H4 (cell line): Measurements from ENCODE around the gene POLN. TPM values are rescaled to one million over a fixed set of nuclear protein-coding genes. Genes with fewer than 3 reads are reported as not detected.
"Not testable (repeated sequence)": the region's sequence is repeated elsewhere in the genome, so short reads cannot be mapped to it uniquely, and the experiment has no call there.

ENCODE experiments used
- DNase-seq: peaks from one replicate; pipeline ENCODE4 v3.0.0-alpha.2; 2015; ENCODE audit warnings: low spot score
- total RNA-seq: library from RNA; depleted of rRNA; stranded (reverse); fragments of >200 nt; shearing (Covaris generic); gene quantifications from 2 replicates; pipeline ENCODE4 v1.2.3, GENCODE V29; 2014

The POLN gene
- total RNA-seq, 1 experiment from 2014 or later: 1.8 TPM

GRCh38 chr4:2251795-2252529 is 10.0 kb upstream of the POLN start:
- no peak for DNase-seq

- no peak for DNase-seq
These were observed 9.3 kb upstream of the POLN start for GRCh38 chr4:2251073-2251794.

DNA sequence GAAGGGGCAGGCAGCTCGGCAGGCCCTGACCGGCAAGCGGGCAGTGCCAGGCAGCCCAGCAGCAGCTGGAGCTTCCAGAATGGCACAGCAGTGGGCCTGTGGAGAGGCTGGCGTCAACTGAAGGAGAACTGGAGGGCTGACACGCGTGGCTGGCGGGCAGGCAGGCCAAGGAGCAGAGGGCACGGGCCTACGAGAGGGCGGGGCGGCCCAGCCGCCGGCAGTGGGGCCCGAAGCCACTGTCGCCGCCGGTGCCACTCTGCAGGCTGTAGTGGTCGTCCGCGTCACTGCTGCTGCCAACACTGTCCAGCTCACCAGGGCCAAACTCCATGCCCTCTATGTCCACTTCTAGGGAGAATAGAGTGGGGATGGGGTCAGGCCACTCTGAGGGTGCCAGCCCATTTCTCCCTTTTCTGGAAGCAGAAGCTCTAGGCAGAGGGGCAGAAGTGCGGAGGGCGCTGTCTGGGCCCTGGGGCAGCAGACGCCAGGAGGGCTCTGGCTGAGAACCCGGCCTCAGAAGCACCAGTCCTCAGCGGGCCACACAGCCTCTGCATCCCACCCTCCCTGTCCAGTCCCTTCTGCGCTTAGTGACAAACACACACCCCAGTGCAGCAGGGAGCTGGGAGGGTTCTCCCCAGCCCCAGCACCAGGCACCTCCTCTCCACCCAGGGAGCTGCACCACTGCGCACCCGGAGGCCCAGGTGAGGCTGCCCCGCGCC is 8.6 kb upstream of the POLN start:
- DNase-seq: no peak

GRCh38 chr4:2249526-2250356 is 7.8 kb upstream of the POLN start:
- DNase-seq: no peak

- DNase-seq: peak; percentile 3
These were observed 6.9 kb upstream of the POLN start for GRCh38 chr4:2248821-2249261.

- DNase-seq: no peak
These were observed 6.3 kb upstream of the POLN start for GRCh38 chr4:2248044-2248780.

- DNase-seq: peak; percentile 4
These were observed 5.5 kb upstream of the POLN start for GRCh38 chr4:2247128-2248043.

- DNase-seq: peak; percentile 12
These were observed 4.6 kb upstream of the POLN start for GRCh38 chr4:2246384-2247127.

DNA sequence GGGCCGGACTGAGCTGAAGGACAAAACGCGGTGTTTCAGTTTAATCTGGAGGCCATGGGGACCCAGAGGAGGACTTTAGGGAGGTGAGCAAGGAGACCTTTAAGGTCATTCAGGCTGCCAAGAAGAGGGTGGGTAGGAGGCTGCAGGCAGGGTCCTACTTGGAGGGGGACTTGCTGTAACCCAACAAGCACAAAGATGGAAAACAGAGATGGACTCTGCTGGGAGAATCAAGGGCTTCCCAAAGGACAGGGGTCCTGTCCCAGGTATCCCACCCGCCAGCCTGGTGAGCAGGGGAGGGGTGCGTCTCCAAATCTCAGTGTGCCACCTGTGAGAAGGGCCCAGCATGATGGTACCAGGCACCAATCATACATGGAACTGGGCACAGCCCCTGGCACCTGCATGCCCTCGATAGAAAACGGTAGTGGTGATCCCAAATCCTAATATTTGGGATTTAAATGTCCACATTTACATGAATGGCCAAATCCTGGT is 3.9 kb upstream of the POLN start:
- DNase-seq: no peak

DNA sequence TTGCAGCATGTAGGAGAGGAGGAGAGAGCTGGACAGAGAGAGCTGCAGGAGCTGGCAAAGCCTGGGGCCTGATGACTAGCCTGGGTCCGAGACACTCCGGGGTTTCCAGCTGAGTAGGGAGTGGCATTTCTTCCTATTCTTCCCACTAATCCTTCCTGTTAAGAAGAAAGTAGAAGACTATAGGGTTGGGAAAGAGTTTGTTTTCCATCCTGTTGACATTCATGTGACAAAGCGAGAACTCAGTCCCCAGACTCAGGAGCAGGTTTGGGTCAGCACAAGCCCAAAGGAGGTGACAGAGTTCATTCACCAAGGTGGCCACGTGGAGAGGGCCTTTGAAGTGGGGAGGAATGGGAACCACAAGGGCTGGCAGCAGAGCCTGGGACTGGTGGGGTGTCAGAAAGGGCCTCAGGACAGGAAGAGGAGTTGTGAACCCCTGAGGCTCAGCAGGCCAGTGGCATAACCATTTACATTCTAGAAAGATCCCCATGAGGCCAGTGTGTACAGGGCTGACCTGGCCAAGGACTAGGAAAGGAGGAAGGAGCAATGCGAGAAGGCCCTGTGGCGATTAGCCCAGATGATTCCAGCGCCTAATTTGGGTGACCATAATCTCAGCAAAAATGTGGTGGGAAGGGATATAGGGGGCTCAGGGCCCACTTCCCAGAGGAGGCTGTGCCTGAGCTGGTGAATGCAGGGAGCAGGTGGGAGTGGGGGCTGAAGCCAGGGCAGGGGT is 3.3 kb upstream of the POLN start:
- DNase-seq: no peak

GRCh38 chr4:2243681-2244380 is 1.9 kb upstream of the POLN start:
- DNase-seq: peak; percentile 56

- no peak for DNase-seq
These were observed 918 bp downstream of the POLN start for GRCh38 chr4:2241003-2241402.

DNA sequence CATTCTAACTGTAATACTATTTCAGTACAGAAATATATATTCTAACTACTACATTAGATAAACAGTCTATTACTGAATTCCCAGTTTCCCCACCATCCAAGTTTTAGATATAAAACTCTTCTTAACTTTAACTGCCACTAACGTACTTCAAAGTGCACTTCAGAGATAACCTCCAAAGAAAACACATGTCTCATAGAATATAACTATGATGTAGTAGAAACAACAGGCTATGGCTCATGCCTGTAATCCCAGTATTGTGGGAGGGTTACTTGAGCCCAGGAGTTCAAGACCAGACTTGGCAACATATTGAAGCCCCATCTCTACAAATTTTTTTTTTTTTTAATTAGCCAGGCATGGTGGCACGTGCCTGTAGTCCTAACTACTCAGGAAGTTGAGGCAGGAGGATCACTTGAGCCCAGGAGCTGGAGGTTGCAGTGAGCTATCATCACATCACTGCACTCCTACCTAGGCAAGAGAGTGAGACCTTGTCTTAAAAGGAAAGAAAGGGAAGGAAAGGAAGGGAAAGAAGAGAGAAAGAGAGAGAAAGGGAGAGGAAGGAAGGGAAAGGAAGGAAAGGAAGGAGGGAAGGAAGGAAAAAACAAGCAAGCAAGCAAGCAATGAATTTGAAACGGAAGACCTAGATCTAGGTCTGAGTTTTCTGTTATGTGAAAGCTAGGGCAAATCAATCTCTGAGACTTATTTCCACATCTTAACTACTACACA is 4.8 kb downstream of the POLN start:
- no peak for DNase-seq

- DNase-seq: no peak
These were observed 10.8 kb downstream of the POLN start for GRCh38 chr4:2231082-2231481.

DNA sequence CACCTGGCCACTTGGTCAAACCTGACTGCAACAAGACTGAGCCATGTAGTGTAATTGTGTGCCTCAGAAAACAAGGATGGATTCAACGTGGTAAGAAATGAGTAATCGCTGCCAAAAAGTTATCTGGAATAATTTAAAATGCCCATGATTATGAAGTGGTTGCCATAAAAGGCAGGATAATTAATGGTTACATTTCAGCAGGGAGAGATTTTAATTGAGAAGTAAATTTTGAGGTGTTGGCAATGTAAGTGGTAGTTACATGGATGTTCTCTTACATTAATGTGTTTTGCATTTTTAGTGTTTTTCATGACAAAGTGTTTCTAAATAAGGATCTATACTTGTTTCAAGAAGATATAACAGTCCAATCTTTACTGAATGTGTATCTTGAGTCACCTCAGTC is 15.7 kb downstream of the POLN start:
- no peak for DNase-seq

- no peak for DNase-seq
These were observed 19.1 kb downstream of the POLN start for GRCh38 chr4:2222838-2223237.

DNA sequence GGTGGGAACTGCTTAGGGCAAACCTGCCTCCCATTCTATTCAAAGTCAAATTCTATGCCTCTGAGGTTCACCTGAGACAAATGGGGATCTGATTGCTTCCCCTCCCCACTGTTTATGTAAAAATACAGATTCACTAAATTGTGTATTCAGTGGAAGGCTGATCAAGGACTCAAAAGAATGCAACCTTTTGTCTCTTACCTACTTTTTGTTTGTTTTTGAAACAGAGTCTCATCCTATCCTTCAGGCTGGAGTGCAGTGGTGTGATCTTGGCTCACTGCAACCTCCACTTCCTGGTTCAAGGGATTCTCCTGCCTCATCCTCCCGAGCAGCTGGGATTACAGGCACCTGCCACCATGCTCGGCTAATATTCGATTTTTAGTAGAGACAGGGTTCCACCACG is 20.5 kb downstream of the POLN start:
- DNase-seq: not testable (repeated sequence)
